IMR-90 (cell line): ENCODE measurements around the gene DYRK1A. TPM values are rescaled to one million over a fixed set of nuclear protein-coding genes. Genes with fewer than 3 reads are reported as not detected.

Experiments
- ATAC-seq: fragments of 200-7000 bp; cut with Tn5 transposase; 2 replicates; pipeline ENCODE4 v1.9.1; 2020; ENCODE audit warnings: low read depth, mild to moderate bottlenecking, moderate library complexity
- BruUV-seq: library from RNA; stranded (reverse); fragments of 400-500 nt; replicated peaks from 2 replicates; lab custom pipeline; 2021; lab: Mats Ljungman, UMichigan
- CTCF ChIA-PET: fragments of 300-600 bp; formaldehyde crosslinking; extraction: SDS; loops from one replicate; lab custom pipeline; 2021; ENCODE audit warnings: antibody characterized with exemption; lab: Yijun Ruan, JAX
- POLR2A ChIA-PET: fragments of 300-600 bp; sonication (Branson Sonifier 250); formaldehyde crosslinking; loops from one replicate; lab custom pipeline; 2022; ENCODE audit warnings: antibody characterized with exemption; ENCODE audit not compliant: unreplicated experiment; lab: Charles Lee
- DNase-seq: peaks from one replicate; pipeline ENCODE4 v3.0.0; 2013
- H2AFZ ChIP-seq: replicated peaks from 2 replicates; pipeline ENCODE3; 2013; ENCODE audit warnings: low read length, mild to moderate bottlenecking; ENCODE audit not compliant: poor library complexity
- H2AK5ac ChIP-seq: 2 replicates; pipeline ENCODE4 v1.6.1; 2013; ENCODE audit warnings: low read depth, low read length, inconsistent platforms
- H2AK9ac ChIP-seq: replicated peaks from 2 replicates; pipeline ENCODE3; 2013; ENCODE audit warnings: mild to moderate bottlenecking, low read depth, low read length, moderate library complexity; ENCODE audit not compliant: poor library complexity
- H2BK120ac ChIP-seq: 2 replicates; pipeline ENCODE4 v1.6.1; 2013; ENCODE audit warnings: low read depth, low read length, inconsistent platforms
- H2BK15ac ChIP-seq: 3 replicates; pipeline ENCODE4 v1.6.1; 2013; ENCODE audit warnings: low read depth, low read length, inconsistent platforms
- H2BK20ac ChIP-seq: 2 replicates; pipeline ENCODE4 v1.6.1; 2013; ENCODE audit warnings: low read depth, mild to moderate bottlenecking, inconsistent platforms, low read length, moderate library complexity
- H2BK5ac ChIP-seq: 2 replicates; pipeline ENCODE4 v1.6.1; 2013; ENCODE audit warnings: mild to moderate bottlenecking, low read depth, low read length, inconsistent platforms; ENCODE audit not compliant: poor library complexity, severe bottlenecking
- H3K14ac ChIP-seq: replicated peaks from 2 replicates; pipeline ENCODE4 v1.6.1; 2013; ENCODE audit warnings: low read depth, low read length, inconsistent platforms
- H3K18ac ChIP-seq: 2 replicates; pipeline ENCODE4 v1.6.1; 2013; ENCODE audit warnings: low read depth, low read length, control low read depth
- H3K23ac ChIP-seq: 2 replicates; pipeline ENCODE4 v1.6.1; 2013; ENCODE audit warnings: low read depth, low read length, inconsistent platforms
- H3K27ac ChIP-seq: 2 replicates; pipeline ENCODE4 v1.5.1; 2013; ENCODE audit warnings: mild to moderate bottlenecking, control low read depth, low read length; ENCODE audit not compliant: insufficient read depth
- H3K27me3 ChIP-seq: 2 replicates; pipeline ENCODE4 v1.6.1; 2013; ENCODE audit warnings: low read length; ENCODE audit not compliant: control insufficient read depth, insufficient read depth
- H3K36me3 ChIP-seq: 2 replicates; pipeline ENCODE4 v1.6.1; 2013; ENCODE audit warnings: low read length, mixed read lengths; ENCODE audit not compliant: control insufficient read depth, insufficient read depth
- H3K4ac ChIP-seq: 2 replicates; pipeline ENCODE4 v1.6.1; 2013; ENCODE audit warnings: low read depth, low read length, inconsistent platforms
- H3K4me1 ChIP-seq: 2 replicates; pipeline ENCODE4 v1.6.1; 2013; ENCODE audit warnings: low read length, mixed read lengths; ENCODE audit not compliant: control insufficient read depth, insufficient read depth
- H3K4me2 ChIP-seq: 2 replicates; pipeline ENCODE4 v1.6.1; 2013; ENCODE audit warnings: low read depth, mild to moderate bottlenecking, control low read depth, low read length, moderate library complexity
- H3K4me3 ChIP-seq: 2 replicates; pipeline ENCODE4 v1.5.1; 2013; ENCODE audit warnings: low read depth, mild to moderate bottlenecking, control low read depth, low read length, moderate library complexity; ENCODE audit not compliant: insufficient read depth
- H3K56ac ChIP-seq: 2 replicates; pipeline ENCODE4 v1.6.1; 2013; ENCODE audit warnings: low read length, inconsistent platforms; ENCODE audit not compliant: insufficient read depth; ENCODE audit errors: extremely low read depth
- H3K79me1 ChIP-seq, 2 experiments: 2 replicates each; pipeline ENCODE4 v1.6.1; 2013; ENCODE audit warnings: low read length in 2 of 2, inconsistent platforms in 1 of 2, low read depth in 1 of 2
- H3K9ac ChIP-seq: 2 replicates; pipeline ENCODE4 v1.6.1; 2013; ENCODE audit warnings: low read depth, low read length, control low read depth
- H3K9me1 ChIP-seq: 2 replicates; pipeline ENCODE4 v1.6.1; 2013; ENCODE audit warnings: low read length, inconsistent platforms; ENCODE audit not compliant: insufficient read depth
- H3K9me3 ChIP-seq: 2 replicates; pipeline ENCODE4 v1.6.1; 2013; ENCODE audit warnings: low read length; ENCODE audit not compliant: control insufficient read depth, insufficient read depth
- H4K20me1 ChIP-seq: 2 replicates; pipeline ENCODE4 v1.6.1; 2013; ENCODE audit warnings: low read length, inconsistent platforms; ENCODE audit not compliant: insufficient read depth
- H4K5ac ChIP-seq: 2 replicates; pipeline ENCODE4 v1.6.1; 2013; ENCODE audit warnings: mild to moderate bottlenecking, low read depth, low read length, control low read depth
- H4K8ac ChIP-seq, 2 experiments: 2 replicates each; pipeline ENCODE4 v1.6.1; 2013; ENCODE audit warnings: low read depth in 2 of 2, low read length in 2 of 2, control low read depth in 1 of 2, inconsistent platforms in 1 of 2
- H4K91ac ChIP-seq: 2 replicates; pipeline ENCODE4 v1.6.1; 2013; ENCODE audit warnings: low read depth, low read length, inconsistent platforms; ENCODE audit not compliant: insufficient read depth
- BHLHE40 ChIP-seq: fragments of 150-350 bp; IDR thresholded peaks from 2 replicates; pipeline ENCODE4 v1.6.1; 2016; ENCODE audit warnings: mild to moderate bottlenecking, low read depth, low read length
- CEBPB ChIP-seq: IDR thresholded peaks from 2 replicates; pipeline ENCODE4 v1.6.1; 2012; ENCODE audit warnings: low read depth, low read length, improper control_type of control experiment
- CHD1 ChIP-seq: IDR thresholded peaks from 2 replicates; pipeline ENCODE4 v1.6.1; 2012; ENCODE audit warnings: low read depth, low read length, improper control_type of control experiment
- FOS ChIP-seq: fragments of 150-350 bp; IDR thresholded peaks from 2 replicates; pipeline ENCODE4 v1.6.1; 2016; ENCODE audit warnings: low read depth, low read length
- MAFK ChIP-seq: IDR thresholded peaks from 2 replicates; pipeline ENCODE4 v1.6.1; 2012; ENCODE audit warnings: low read depth, low read length, improper control_type of control experiment
- MAZ ChIP-seq: IDR thresholded peaks from 2 replicates; pipeline ENCODE4 v1.6.1; 2012; ENCODE audit warnings: low read depth, mild to moderate bottlenecking, low read length, improper control_type of control experiment, moderate library complexity, borderline replicate concordance
- MXI1 ChIP-seq: IDR thresholded peaks from 2 replicates; pipeline ENCODE4 v1.6.1; 2012; ENCODE audit warnings: low read depth, mild to moderate bottlenecking, low read length, moderate library complexity, borderline replicate concordance
- NFE2L2 ChIP-seq: fragments of 150-350 bp; IDR thresholded peaks from 2 replicates; pipeline ENCODE4 v1.6.1; 2016; ENCODE audit warnings: low read depth, mild to moderate bottlenecking, low read length
- POLR2A ChIP-seq: IDR thresholded peaks from 2 replicates; pipeline ENCODE4 v1.6.1; 2012; ENCODE audit warnings: mild to moderate bottlenecking, low read depth, low read length
- RAD21 ChIP-seq: IDR thresholded peaks from 2 replicates; pipeline ENCODE4 v1.6.1; 2012; ENCODE audit warnings: low read length, improper control_type of control experiment
- RCOR1 ChIP-seq: IDR thresholded peaks from 2 replicates; pipeline ENCODE4 v1.6.1; 2012; ENCODE audit warnings: mild to moderate bottlenecking, low read length, improper control_type of control experiment; ENCODE audit not compliant: insufficient replicate concordance
- RFX5 ChIP-seq: IDR thresholded peaks from 2 replicates; pipeline ENCODE4 v1.8.0; 2012; ENCODE audit warnings: low read depth, mild to moderate bottlenecking, low read length, moderate library complexity
- SMC3 ChIP-seq: fragments of 150-350 bp; IDR thresholded peaks from 2 replicates; pipeline ENCODE4 v1.6.1; 2016; ENCODE audit warnings: low read depth, mild to moderate bottlenecking, antibody characterized with exemption, low read length, moderate library complexity
- WGBS, 2 experiments: methylation state at CpG; one replicate each; pipeline versions ENCODE4 v1.1.5 to v1.1.7; 2013; ENCODE audit warnings: missing lambda C conversion rate in 2 of 2; ENCODE audit not compliant: insufficient read length in 1 of 2; ENCODE audit errors: extremely low coverage in 2 of 2; 5-methylcytosine and 5-hydroxymethylcytosine counted together
- dilution Hi-C: fragments of 300-500 bp; cut with HindIII; formaldehyde crosslinking; loops from one replicate; pipeline ENCODE4 v1.14.3; 2018; ENCODE audit warnings: low sequenced_read_pairs; ENCODE audit not compliant: unreplicated experiment
- in situ Hi-C: fragments of 300-500 bp; cut with MboI; formaldehyde crosslinking; loops from 3 replicates; pipeline ENCODE4 v1.14.3; 2019; ENCODE audit warnings: low sequenced_read_pairs, inconsistent platforms, mixed read lengths
- intact Hi-C: fragments of 100-400 bp; cut with micrococcal nuclease; formaldehyde crosslinking; loops from 2 replicates; pipeline ENCODE4 v1.10.0; 2022
- polyA plus RNA-seq, 3 experiments: library from polyadenylated mRNA; depleted of rRNA; stranded (reverse); fragments of >200 nt; gene quantifications; 2 replicates each; pipeline ENCODE4 v1.2.3, GENCODE V29; 2012; ENCODE audit warnings: low replicate concordance in 1 of 3
- total RNA-seq: library from RNA; depleted of rRNA; stranded (reverse); fragments of >200 nt; gene quantifications from 2 replicates; pipeline ENCODE4 v1.2.3, GENCODE V29; 2012
- TF ChIP-seq, protein P1 (sequence below): fragments of 150-350 bp; IDR thresholded peaks from 2 replicates; pipeline ENCODE4 v1.6.1; 2016; ENCODE audit warnings: low read depth, mild to moderate bottlenecking, low read length, moderate library complexity, borderline replicate concordance
- TF ChIP-seq, protein P2 (sequence below): fragments of 150-350 bp; IDR thresholded peaks from 2 replicates; pipeline ENCODE4 v1.6.1; 2017; ENCODE audit warnings: mild to moderate bottlenecking, antibody characterized with exemption, low read length, low read depth
- TF ChIP-seq, protein P3 (sequence below): conservative IDR thresholded peaks from 2 replicates; pipeline ENCODE4 v1.5.1; 2012; ENCODE audit warnings: mild to moderate bottlenecking, low read depth, low read length, improper control_type of control experiment

Gene DYRK1A
- total and polyA plus RNA-seq, 2 of the 4 experiments (the other 2 are of a cell fraction): 18.6 to 50.5 TPM

DNA sequence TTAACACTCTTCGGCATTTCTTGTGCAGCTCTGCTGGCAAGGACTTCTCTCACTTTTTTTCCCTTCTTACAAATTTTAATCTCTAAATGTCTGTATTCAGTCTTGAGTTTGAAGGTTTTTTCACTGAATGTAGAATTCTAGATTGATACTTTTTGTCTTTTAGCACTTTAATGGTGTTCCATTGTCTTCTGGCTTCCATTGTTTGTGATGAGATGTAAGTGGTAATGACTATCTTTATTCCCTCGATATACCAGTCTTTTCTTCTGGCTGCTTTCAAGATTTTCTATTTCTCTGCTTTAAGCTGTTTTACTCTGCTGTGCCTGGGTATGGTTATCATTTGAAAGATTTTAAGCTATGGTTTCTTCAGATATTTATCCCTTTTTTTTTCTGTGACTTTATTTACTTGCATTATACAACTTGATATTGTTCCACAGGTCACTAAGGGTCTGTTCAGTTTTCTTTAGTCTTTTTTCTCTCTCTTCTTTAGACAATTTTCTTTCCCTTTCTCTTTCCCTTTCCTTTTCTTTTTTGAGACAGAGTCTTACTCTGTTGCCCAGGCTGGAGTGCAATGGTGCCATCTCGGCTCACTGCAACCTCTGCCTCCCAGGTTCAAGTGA lies 35.8 kb downstream of the DYRK1A start:
- intact Hi-C loops: no loop called here
- no peak overlapping the region for H2AK5ac ChIP-seq
- H4K8ac ChIP-seq: no peak overlapping the region
- no peak overlapping the region for H3K4me3 ChIP-seq
- no peak overlapping the region for H3K18ac ChIP-seq
- TF ChIP-seq MAZ: no peak
- no peak for TF ChIP-seq POLR2A
- TF ChIP-seq, protein P1, sequence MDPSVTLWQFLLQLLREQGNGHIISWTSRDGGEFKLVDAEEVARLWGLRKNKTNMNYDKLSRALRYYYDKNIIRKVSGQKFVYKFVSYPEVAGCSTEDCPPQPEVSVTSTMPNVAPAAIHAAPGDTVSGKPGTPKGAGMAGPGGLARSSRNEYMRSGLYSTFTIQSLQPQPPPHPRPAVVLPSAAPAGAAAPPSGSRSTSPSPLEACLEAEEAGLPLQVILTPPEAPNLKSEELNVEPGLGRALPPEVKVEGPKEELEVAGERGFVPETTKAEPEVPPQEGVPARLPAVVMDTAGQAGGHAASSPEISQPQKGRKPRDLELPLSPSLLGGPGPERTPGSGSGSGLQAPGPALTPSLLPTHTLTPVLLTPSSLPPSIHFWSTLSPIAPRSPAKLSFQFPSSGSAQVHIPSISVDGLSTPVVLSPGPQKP: no peak
- no peak for TF ChIP-seq SMC3
- TF ChIP-seq RCOR1: no peak
- no peak for TF ChIP-seq FOS
- TF ChIP-seq MAFK: no peak
- no peak for TF ChIP-seq CEBPB
- no peak for TF ChIP-seq RAD21
- TF ChIP-seq, protein P2, sequence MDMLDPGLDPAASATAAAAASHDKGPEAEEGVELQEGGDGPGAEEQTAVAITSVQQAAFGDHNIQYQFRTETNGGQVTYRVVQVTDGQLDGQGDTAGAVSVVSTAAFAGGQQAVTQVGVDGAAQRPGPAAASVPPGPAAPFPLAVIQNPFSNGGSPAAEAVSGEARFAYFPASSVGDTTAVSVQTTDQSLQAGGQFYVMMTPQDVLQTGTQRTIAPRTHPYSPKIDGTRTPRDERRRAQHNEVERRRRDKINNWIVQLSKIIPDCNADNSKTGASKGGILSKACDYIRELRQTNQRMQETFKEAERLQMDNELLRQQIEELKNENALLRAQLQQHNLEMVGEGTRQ: no peak
- TF ChIP-seq, protein P3, sequence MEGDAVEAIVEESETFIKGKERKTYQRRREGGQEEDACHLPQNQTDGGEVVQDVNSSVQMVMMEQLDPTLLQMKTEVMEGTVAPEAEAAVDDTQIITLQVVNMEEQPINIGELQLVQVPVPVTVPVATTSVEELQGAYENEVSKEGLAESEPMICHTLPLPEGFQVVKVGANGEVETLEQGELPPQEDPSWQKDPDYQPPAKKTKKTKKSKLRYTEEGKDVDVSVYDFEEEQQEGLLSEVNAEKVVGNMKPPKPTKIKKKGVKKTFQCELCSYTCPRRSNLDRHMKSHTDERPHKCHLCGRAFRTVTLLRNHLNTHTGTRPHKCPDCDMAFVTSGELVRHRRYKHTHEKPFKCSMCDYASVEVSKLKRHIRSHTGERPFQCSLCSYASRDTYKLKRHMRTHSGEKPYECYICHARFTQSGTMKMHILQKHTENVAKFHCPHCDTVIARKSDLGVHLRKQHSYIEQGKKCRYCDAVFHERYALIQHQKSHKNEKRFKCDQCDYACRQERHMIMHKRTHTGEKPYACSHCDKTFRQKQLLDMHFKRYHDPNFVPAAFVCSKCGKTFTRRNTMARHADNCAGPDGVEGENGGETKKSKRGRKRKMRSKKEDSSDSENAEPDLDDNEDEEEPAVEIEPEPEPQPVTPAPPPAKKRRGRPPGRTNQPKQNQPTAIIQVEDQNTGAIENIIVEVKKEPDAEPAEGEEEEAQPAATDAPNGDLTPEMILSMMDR: no peak
- TF ChIP-seq NFE2L2: no peak
- no peak for TF ChIP-seq MXI1
- no peak for TF ChIP-seq RFX5
- no peak for TF ChIP-seq CHD1
- TF ChIP-seq BHLHE40: no peak
- H3K36me3 ChIP-seq: no peaks in the 10 kb centered on the region
- H4K5ac ChIP-seq: no peak overlapping the region
- no peak overlapping the region for H3K14ac ChIP-seq
- in situ Hi-C loops: no loop called here
- H3K9me1 ChIP-seq: peaks cover 10% of the 10 kb centered on the region
- H3K23ac ChIP-seq: no peak overlapping the region
- no peak overlapping the region for H3K4me2 ChIP-seq
- no peak overlapping the region for H2BK5ac ChIP-seq
- H2BK120ac ChIP-seq: no peak overlapping the region
- POLR2A ChIA-PET: no interaction called here
- CTCF ChIA-PET: interaction anchor here (1.5 kb wide), 1 partner anchor 23 kb away, joined by 3 read pairs; no protein-coding TSS in a partner anchor
- no peaks in the 10 kb centered on the region for H3K9me3 ChIP-seq
- dilution Hi-C loops: no loop called here
- WGBS, 2 experiments: no CpG with 5 or more reads among the region's 3 CpGs
- BruUV-seq: no TSS peak
- peaks cover 82% of the 10 kb centered on the region for H4K20me1 ChIP-seq
- no peaks in the 10 kb centered on the region for H3K27me3 ChIP-seq
- H3K4ac ChIP-seq: no peak overlapping the region
- H3K56ac ChIP-seq: no peak overlapping the region
- peaks cover 5% of the 10 kb centered on the region for H3K4me1 ChIP-seq
- no peak overlapping the region for H2BK20ac ChIP-seq
- H3K27ac ChIP-seq: no peak overlapping the region
- DNase-seq (no peak), ATAC-seq (no peak)
- H2AFZ ChIP-seq: no peak overlapping the region
- no peak overlapping the region for H2BK15ac ChIP-seq
- no peak overlapping the region for H2AK9ac ChIP-seq
- H3K9ac ChIP-seq: no peak overlapping the region
- no peak overlapping the region for H4K91ac ChIP-seq
- H3K79me1 ChIP-seq: peaks cover 6 to 73% of the 10 kb centered on the region in 2 experiments; a peak in 2 of 4 replicates
